ENCODE data around the gene TDRD15. TPM values are rescaled to one million over a fixed set of nuclear protein-coding genes. Genes with fewer than 3 reads are reported as not detected.

The TDRD15 gene
- polyA plus RNA-seq, 1 of the 3 experiments (the other 2 are of a cell fraction): not detected

GRCh38 chr2:21183726-21184125 is 60.0 kb downstream of the TDRD15 start:
- no peak overlapping the region for H3K4me3 ChIP-seq (ENCODE audit: low read depth in 2 of 2, low read length in 1 of 2)
- 24% methylated on average over 2 of the region's 2 CpGs for WGBS (ENCODE audit: low lambda C conversion rate)
- no peak overlapping the region for H3K9ac ChIP-seq
- no peaks in the 10 kb centered on the region for H3K4me1 ChIP-seq (ENCODE audit: control insufficient read depth in 1 of 2, insufficient read depth in 2 of 2, low read depth in 1 of 2, low read length in 1 of 2)
- no peaks in the 10 kb centered on the region for H4K20me1 ChIP-seq (ENCODE audit: insufficient read depth)
- no peak for DNase-seq
- H3K36me3 ChIP-seq (replicated peaks in 1 of 2; ENCODE audit: control insufficient read depth in 1 of 2, insufficient read depth in 2 of 2, low read length in 1 of 2): no peaks in the 10 kb centered on the region
- no peak overlapping the region for H3K4me2 ChIP-seq
- H3K27ac ChIP-seq (ENCODE audit: low read depth in 2 of 2, low read length in 1 of 2): no peak overlapping the region
- H3K27me3 ChIP-seq (ENCODE audit: insufficient read depth): no peaks in the 10 kb centered on the region
- no peaks in the 10 kb centered on the region for H3K79me2 ChIP-seq (ENCODE audit: insufficient read depth)
- TF ChIP-seq RAD21 (IDR thresholded peaks at IDR 0.05; ENCODE audit: low read length): no peak
- TF ChIP-seq TCF12 (IDR thresholded peaks at IDR 0.05): no peak
- TF ChIP-seq MXI1 (IDR thresholded peaks at IDR 0.05; ENCODE audit: low read depth, low read length): no peak
- TF ChIP-seq MEF2A (IDR thresholded peaks at IDR 0.05; ENCODE audit: borderline replicate concordance, low read depth): no peak
- H3K9me3 ChIP-seq: no peaks in the 10 kb centered on the region
- no peaks in the 10 kb centered on the region for H3K9me2 ChIP-seq
- no peaks in the 10 kb centered on the region for H3F3A ChIP-seq (replicated peaks; ENCODE audit: insufficient read depth)
- ChIA-PET POLR2A (no interaction called here), CTCF (interaction anchor here (0.7 to 2.4 kb wide), 7 partner anchors 7 to 140 kb away, joined by 3 to 13 read pairs (median 3); partner anchors contain the start of gene APOB)
- H2AFZ ChIP-seq (ENCODE audit: low read depth): no peak overlapping the region

- no peak for TF ChIP-seq ZBTB33 (IDR thresholded peaks at IDR 0.05; ENCODE audit: borderline replicate concordance, low read depth)
- no peak for TF ChIP-seq NRF1 (IDR thresholded peaks at IDR 0.05; ENCODE audit: low read depth, low read length)
- H3K36me3 ChIP-seq (replicated peaks in 1 of 2; ENCODE audit: control insufficient read depth in 1 of 2, insufficient read depth in 2 of 2, low read length in 1 of 2): no peaks in the 10 kb centered on the region
- no peaks in the 10 kb centered on the region for H3F3A ChIP-seq (replicated peaks; ENCODE audit: insufficient read depth)
- 70% methylated on average over 2 of the region's 2 CpGs for WGBS (ENCODE audit: low lambda C conversion rate)
- H3K9ac ChIP-seq: no peak overlapping the region
- no peak for DNase-seq
- no peaks in the 10 kb centered on the region for H3K27me3 ChIP-seq (ENCODE audit: insufficient read depth)
- H3K9me3 ChIP-seq: no peaks in the 10 kb centered on the region
- no peak overlapping the region for H3K27ac ChIP-seq (ENCODE audit: low read depth in 2 of 2, low read length in 1 of 2)
- CTCF ChIA-PET: interaction anchor here (1.4 kb wide), 2 partner anchors 126 to 531 kb away, joined by 3 to 5 read pairs; no protein-coding TSS in a partner anchor
- H4K20me1 ChIP-seq (ENCODE audit: insufficient read depth): no peaks in the 10 kb centered on the region
- no peaks in the 10 kb centered on the region for H3K79me2 ChIP-seq (ENCODE audit: insufficient read depth)
- H3K4me3 ChIP-seq (ENCODE audit: low read depth in 2 of 2, low read length in 1 of 2): no peak overlapping the region
- H3K4me2 ChIP-seq: no peak overlapping the region
- H3K4me1 ChIP-seq (ENCODE audit: control insufficient read depth in 1 of 2, insufficient read depth in 2 of 2, low read depth in 1 of 2, low read length in 1 of 2): peaks cover 0 to 26% of the 10 kb centered on the region in 2 experiments; a peak in 2 of 4 replicates
- H3K9me2 ChIP-seq: no peaks in the 10 kb centered on the region
- H2AFZ ChIP-seq (ENCODE audit: low read depth): no peak overlapping the region
- POLR2A ChIA-PET: no interaction called here
Observed at GRCh38 chr2:21191535-21191934, 67.8 kb downstream of the TDRD15 start.

Other genes starting within 250 kb of the TDRD15 start
- not detected in 2 replicates for gene APOB, start 79.9 kb upstream of the TDRD15 start, polyA plus RNA-seq (2012; rRNA removed)

Data from SK-N-SH (cell line).